Fibroblast of peridontal ligament (primary cell): Measurements from ENCODE around the gene SPECC1L.
"Not testable (repeated sequence)": the region's sequence is repeated elsewhere in the genome, so short reads cannot be mapped to it uniquely, and the experiment has no call there.

Source experiments
- DNase-seq: peaks from one replicate; pipeline ENCODE4 v3.0.0-alpha.2; 2010; ENCODE audit errors: extremely low read depth

Gene SPECC1L

GRCh38 chr22:24247564-24248344 lies 22.9 kb upstream of the SPECC1L start:
- peak; percentile 98 for DNase-seq

- DNase-seq = not testable (repeated sequence)
Measured at GRCh38 chr22:24248611-24249010, 22.0 kb upstream of the SPECC1L start.

- not testable (repeated sequence) for DNase-seq
Measured at GRCh38 chr22:24249413-24249812, 21.2 kb upstream of the SPECC1L start.

- not testable (repeated sequence) for DNase-seq
Measured at GRCh38 chr22:24251286-24251685, 19.3 kb upstream of the SPECC1L start.

GRCh38 chr22:24253126-24253525 lies 17.5 kb upstream of the SPECC1L start:
- not testable (repeated sequence) for DNase-seq

GRCh38 chr22:24256136-24256535 lies 14.5 kb upstream of the SPECC1L start:
- DNase-seq = not testable (repeated sequence)

GRCh38 chr22:24256736-24257135 lies 13.9 kb upstream of the SPECC1L start:
- not testable (repeated sequence) for DNase-seq

GRCh38 chr22:24259459-24259858 lies 11.2 kb upstream of the SPECC1L start:
- peak; percentile 82 for DNase-seq

GRCh38 chr22:24262185-24262749 lies 8.4 kb upstream of the SPECC1L start:
- DNase-seq = not testable (repeated sequence)

GRCh38 chr22:24263479-24263878 lies 7.2 kb upstream of the SPECC1L start:
- DNase-seq = not testable (repeated sequence)

- DNase-seq = peak; percentile 76
Measured at GRCh38 chr22:24264329-24264896, 6.2 kb upstream of the SPECC1L start.

- peak; percentile 62 for DNase-seq
Measured at GRCh38 chr22:24265734-24266133, 4.9 kb upstream of the SPECC1L start.

GRCh38 chr22:24266495-24266894 lies 4.1 kb upstream of the SPECC1L start:
- not testable (repeated sequence) for DNase-seq

GRCh38 chr22:24271386-24271854 lies 789 bp downstream of the SPECC1L start:
- peak; percentile 55 for DNase-seq

- DNase-seq = not testable (repeated sequence)
Measured at GRCh38 chr22:24273031-24273430, 2.4 kb downstream of the SPECC1L start.

GRCh38 chr22:24273906-24274305 lies 3.3 kb downstream of the SPECC1L start:
- not testable (repeated sequence) for DNase-seq

- not testable (repeated sequence) for DNase-seq
Measured at GRCh38 chr22:24274696-24275405, 4.2 kb downstream of the SPECC1L start.

GRCh38 chr22:24280363-24280762 lies 9.7 kb downstream of the SPECC1L start:
- DNase-seq = not testable (repeated sequence)

GRCh38 chr22:24282401-24282800 lies 11.8 kb downstream of the SPECC1L start:
- DNase-seq = no peak

- DNase-seq = peak; percentile 46
Measured at GRCh38 chr22:24284747-24285203, 14.1 kb downstream of the SPECC1L start.

GRCh38 chr22:24285245-24285644 lies 14.6 kb downstream of the SPECC1L start:
- DNase-seq = peak; percentile 66

GRCh38 chr22:24287212-24287611 lies 16.6 kb downstream of the SPECC1L start:
- not testable (repeated sequence) for DNase-seq
